Fibroblast of villous mesenchyme (primary cell): ENCODE results near the gene TBX20. TPM values are rescaled to one million over a fixed set of nuclear protein-coding genes. Genes with fewer than 3 reads are reported as not detected.

Experiments used
- DNase-seq: peaks from one replicate; pipeline ENCODE4 v3.0.0-alpha.2; 2010; ENCODE audit warnings: low read depth
- H3K4me3 ChIP-seq: 2 replicates; pipeline ENCODE4 v1.5.1; 2011; ENCODE audit warnings: low read depth, mild to moderate bottlenecking, low read length
- total RNA-seq: library from RNA; depleted of rRNA; stranded (reverse); fragments of >200 nt; gene quantifications from 2 replicates; pipeline ENCODE4 v1.2.3, GENCODE V29; 2012
- TF ChIP-seq, protein P1 (sequence below): IDR thresholded peaks from 2 replicates; pipeline ENCODE4 v1.5.1; 2012; ENCODE audit warnings: low read depth, mild to moderate bottlenecking, low read length; ENCODE audit not compliant: insufficient read depth

TBX20 gene
- total RNA-seq, 1 donor: 1.3 TPM

GRCh38 chr7:35255443-35256255 lies 1.7 kb upstream of the TBX20 start:
- TF ChIP-seq, protein P1, sequence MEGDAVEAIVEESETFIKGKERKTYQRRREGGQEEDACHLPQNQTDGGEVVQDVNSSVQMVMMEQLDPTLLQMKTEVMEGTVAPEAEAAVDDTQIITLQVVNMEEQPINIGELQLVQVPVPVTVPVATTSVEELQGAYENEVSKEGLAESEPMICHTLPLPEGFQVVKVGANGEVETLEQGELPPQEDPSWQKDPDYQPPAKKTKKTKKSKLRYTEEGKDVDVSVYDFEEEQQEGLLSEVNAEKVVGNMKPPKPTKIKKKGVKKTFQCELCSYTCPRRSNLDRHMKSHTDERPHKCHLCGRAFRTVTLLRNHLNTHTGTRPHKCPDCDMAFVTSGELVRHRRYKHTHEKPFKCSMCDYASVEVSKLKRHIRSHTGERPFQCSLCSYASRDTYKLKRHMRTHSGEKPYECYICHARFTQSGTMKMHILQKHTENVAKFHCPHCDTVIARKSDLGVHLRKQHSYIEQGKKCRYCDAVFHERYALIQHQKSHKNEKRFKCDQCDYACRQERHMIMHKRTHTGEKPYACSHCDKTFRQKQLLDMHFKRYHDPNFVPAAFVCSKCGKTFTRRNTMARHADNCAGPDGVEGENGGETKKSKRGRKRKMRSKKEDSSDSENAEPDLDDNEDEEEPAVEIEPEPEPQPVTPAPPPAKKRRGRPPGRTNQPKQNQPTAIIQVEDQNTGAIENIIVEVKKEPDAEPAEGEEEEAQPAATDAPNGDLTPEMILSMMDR: no peak
- no peak overlapping the region for H3K4me3 ChIP-seq
- DNase-seq: no peak

GRCh38 chr7:35254496-35255442 lies 869 bp upstream of the TBX20 start:
- no peak for DNase-seq
- TF ChIP-seq, protein P1: no peak
- peak overlapping the region; percentile 83 for H3K4me3 ChIP-seq

DNA sequence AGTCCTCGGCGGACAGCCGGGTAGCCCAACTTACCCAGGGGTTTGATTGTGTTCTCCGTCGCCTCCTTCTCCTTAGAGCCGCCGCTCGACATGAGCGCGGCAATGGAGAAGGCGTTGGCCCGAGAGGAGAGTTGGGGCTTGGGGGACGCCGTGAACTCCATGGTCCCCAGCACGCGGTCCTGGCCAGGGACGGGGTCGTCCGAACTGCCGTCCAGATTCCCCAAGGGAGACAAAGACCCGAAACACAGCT lies 515 bp downstream of the TBX20 start:
- DNase-seq: no peak
- peak overlapping the region; percentile 83 for H3K4me3 ChIP-seq
- TF ChIP-seq, protein P1: no peak

- TF ChIP-seq, protein P1: no peak
- peak overlapping the region; percentile 83 for H3K4me3 ChIP-seq
- DNase-seq: peak; percentile 45
These were observed 1.1 kb downstream of the TBX20 start for GRCh38 chr7:35252612-35253459.

GRCh38 chr7:35251606-35252310 lies 2.1 kb downstream of the TBX20 start:
- peak; percentile 46 for DNase-seq
- H3K4me3 ChIP-seq: peak overlapping the region; percentile 83
- TF ChIP-seq, protein P1: no peak

GRCh38 chr7:35250941-35251340 lies 3.0 kb downstream of the TBX20 start:
- H3K4me3 ChIP-seq: peak overlapping the region; percentile 83
- TF ChIP-seq, protein P1: no peak
- DNase-seq: no peak
